ENCODE measurements around the gene FBXL7.

- no peak for TF ChIP-seq CTCF (IDR thresholded peaks at IDR 0.05; ENCODE audit: low read depth, low read length)
- no peak for TF ChIP-seq EZH2phosphoT487 (IDR thresholded peaks at IDR 0.05; ENCODE audit: low read depth)
These were observed 231.7 kb downstream of the FBXL7 start for GRCh38 chr5:15731699-15732098.

Measured in OCI-LY3 (cell line).